OCI-LY7 (cell line): ENCODE data around the gene FAM187B. TPM values are rescaled to one million over a fixed set of nuclear protein-coding genes. Genes with fewer than 3 reads are reported as not detected.

ENCODE experiments used
- BruUV-seq: library from RNA; stranded (reverse); fragments of 400-500 nt; replicated peaks from 2 replicates; lab custom pipeline; 2021; lab: Mats Ljungman, UMichigan
- CTCF ChIA-PET: fragments of 300-600 bp; sonication (Branson Sonifier 250); formaldehyde crosslinking; loops from one replicate; lab custom pipeline; 2022; ENCODE audit warnings: antibody characterized with exemption; ENCODE audit not compliant: unreplicated experiment; lab: Charles Lee
- POLR2A ChIA-PET: fragments of 300-600 bp; sonication (Branson Sonifier 250); formaldehyde crosslinking; loops from one replicate; lab custom pipeline; 2022; ENCODE audit warnings: antibody characterized with exemption; lab: Charles Lee
- DNase-seq: peaks from one replicate; pipeline ENCODE4 v3.0.0-alpha.2; 2015; ENCODE audit warnings: low spot score
- H2AFZ ChIP-seq: fragments of 200-600 bp; sonication (generic), shearing (Covaris generic); 2 replicates; pipeline ENCODE4 v1.6.1; 2014; ENCODE audit warnings: mild to moderate bottlenecking, antibody characterized with exemption, low read length, moderate library complexity
- H3K27ac ChIP-seq: fragments of 200-600 bp; sonication (generic); 2 replicates; pipeline ENCODE4 v1.5.1; 2014; ENCODE audit warnings: mixed run types, low read depth, mild to moderate bottlenecking, moderate library complexity, low read length, inconsistent platforms; ENCODE audit not compliant: poor library complexity, severe bottlenecking
- H3K36me3 ChIP-seq: fragments of 200-600 bp; sonication (generic); 2 replicates; pipeline ENCODE4 v1.6.1; 2014; ENCODE audit warnings: mild to moderate bottlenecking, antibody characterized with exemption, low read length, moderate library complexity, mixed read lengths; ENCODE audit not compliant: insufficient read depth
- H3K4me1 ChIP-seq: fragments of 200-600 bp; sonication (generic); 2 replicates; pipeline ENCODE4 v1.5.1; 2014; ENCODE audit warnings: mild to moderate bottlenecking, low read length; ENCODE audit not compliant: insufficient read depth, poor library complexity, severe bottlenecking
- H3K4me2 ChIP-seq: fragments of 200-600 bp; sonication (generic); 2 replicates; pipeline ENCODE4 v1.6.1; 2014; ENCODE audit warnings: mild to moderate bottlenecking, low read length
- H3K4me3 ChIP-seq: fragments of 200-600 bp; sonication (generic); 2 replicates; pipeline ENCODE4 v1.5.1; 2014; ENCODE audit warnings: mild to moderate bottlenecking, low read depth, low read length; ENCODE audit not compliant: poor library complexity, severe bottlenecking
- H3K79me2 ChIP-seq: fragments of 200-600 bp; sonication (generic); 2 replicates; pipeline ENCODE4 v1.6.1; 2016; ENCODE audit warnings: low read depth, mild to moderate bottlenecking, low read length, moderate library complexity, mixed read lengths; ENCODE audit not compliant: insufficient read depth
- H3K9me2 ChIP-seq: fragments of 200-600 bp; sonication (generic); 2 replicates; pipeline ENCODE4 v1.6.1; 2016; ENCODE audit warnings: mild to moderate bottlenecking, low read length, mixed read lengths; ENCODE audit not compliant: insufficient read depth
- H3K9me3 ChIP-seq: fragments of 200-600 bp; sonication (generic); 2 replicates; pipeline ENCODE4 v1.6.1; 2014; ENCODE audit warnings: mild to moderate bottlenecking, mixed run types, low read length, mixed read lengths
- H4K20me1 ChIP-seq: fragments of 200-600 bp; sonication (generic); 2 replicates; pipeline ENCODE4 v1.6.1; 2014; ENCODE audit warnings: mild to moderate bottlenecking, antibody characterized with exemption, low read length, moderate library complexity, mixed read lengths; ENCODE audit not compliant: insufficient read depth
- EZH2phosphoT487 ChIP-seq: fragments of 200-600 bp; sonication (generic); IDR thresholded peaks from 2 replicates; pipeline ENCODE4 v1.6.1; 2018; ENCODE audit warnings: low read depth, borderline replicate concordance, mild to moderate bottlenecking, mixed run types, antibody characterized with exemption, low read length, moderate library complexity, mixed read lengths
- intact Hi-C: fragments of 100-400 bp; cut with micrococcal nuclease; formaldehyde crosslinking; loops from one replicate; pipeline ENCODE4 v1.10.0; 2022; ENCODE audit not compliant: unreplicated experiment
- total RNA-seq, 2 experiments: library from RNA; depleted of rRNA in 1 of 2; stranded (reverse); fragments of >200 nt in 1 of 2; shearing (Covaris generic) in 1 of 2; gene quantifications; 2 replicates each; pipeline ENCODE4 v1.2.3, GENCODE V29; 2014 to 2022
- TF ChIP-seq, protein P1 (sequence below): fragments of 200-600 bp; sonication (generic); conservative IDR thresholded peaks from 2 replicates; pipeline ENCODE4 v1.5.1; 2014; ENCODE audit warnings: mild to moderate bottlenecking, antibody characterized with exemption, low read length, moderate library complexity, mixed read lengths

FAM187B gene
- total RNA-seq, 2 experiments from 2014 or later: not detected

DNA sequence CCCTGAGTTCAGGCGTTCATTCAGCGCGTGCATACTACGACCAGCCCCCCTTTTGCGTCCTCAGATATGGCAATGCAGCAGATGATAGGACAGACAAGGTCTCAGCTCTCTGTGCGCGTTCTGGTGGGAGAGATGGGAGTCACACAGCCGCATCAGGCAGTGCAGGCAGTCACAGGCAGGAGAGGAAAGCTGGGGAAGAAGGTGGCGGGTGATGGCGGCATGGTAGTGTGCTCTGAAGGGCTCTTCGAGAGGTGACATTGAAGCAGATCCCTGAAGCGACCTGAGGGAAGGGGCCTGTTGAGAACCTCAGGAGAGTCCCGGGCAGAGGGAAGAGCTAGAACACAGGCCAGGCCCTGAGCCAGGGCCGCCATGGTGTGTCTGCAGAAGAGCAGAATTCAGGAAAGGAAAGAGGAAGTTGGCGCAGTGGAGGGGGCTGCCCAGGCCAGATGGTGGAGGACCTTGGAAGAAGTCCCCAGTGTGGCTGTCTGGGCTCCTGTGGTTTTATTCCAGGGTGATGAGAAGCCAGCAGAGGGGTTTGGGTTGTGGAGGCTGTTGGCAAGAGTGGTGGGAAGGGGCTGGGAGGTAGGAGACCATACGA lies 43.7 kb upstream of the FAM187B start:
- intact Hi-C loops: no loop called here
- BruUV-seq: no TSS peak
- Histone ChIP-seq H3K4me1 (peaks cover 16% of the 10 kb centered on the region), H3K36me3 (peaks cover 74% of the 10 kb centered on the region), H3K4me2 (no peak overlapping the region), H4K20me1 (no peaks in the 10 kb centered on the region), H3K9me3 (no peaks in the 10 kb centered on the region), H3K79me2 (peaks cover 6% of the 10 kb centered on the region; the same call in 1 of the 2 replicates), H3K27ac (no peak overlapping the region), H3K9me2 (no peaks in the 10 kb centered on the region), H3K4me3 (no peak overlapping the region), H2AFZ (no peak overlapping the region)
- DNase-seq: no peak
- ChIA-PET CTCF (no interaction called here), POLR2A (interaction anchor here (0.5 kb wide), 1 partner anchor 67 kb away, joined by 3 read pairs; no protein-coding TSS in a partner anchor)
- no peak for TF ChIP-seq EZH2phosphoT487
- TF ChIP-seq, protein P1, sequence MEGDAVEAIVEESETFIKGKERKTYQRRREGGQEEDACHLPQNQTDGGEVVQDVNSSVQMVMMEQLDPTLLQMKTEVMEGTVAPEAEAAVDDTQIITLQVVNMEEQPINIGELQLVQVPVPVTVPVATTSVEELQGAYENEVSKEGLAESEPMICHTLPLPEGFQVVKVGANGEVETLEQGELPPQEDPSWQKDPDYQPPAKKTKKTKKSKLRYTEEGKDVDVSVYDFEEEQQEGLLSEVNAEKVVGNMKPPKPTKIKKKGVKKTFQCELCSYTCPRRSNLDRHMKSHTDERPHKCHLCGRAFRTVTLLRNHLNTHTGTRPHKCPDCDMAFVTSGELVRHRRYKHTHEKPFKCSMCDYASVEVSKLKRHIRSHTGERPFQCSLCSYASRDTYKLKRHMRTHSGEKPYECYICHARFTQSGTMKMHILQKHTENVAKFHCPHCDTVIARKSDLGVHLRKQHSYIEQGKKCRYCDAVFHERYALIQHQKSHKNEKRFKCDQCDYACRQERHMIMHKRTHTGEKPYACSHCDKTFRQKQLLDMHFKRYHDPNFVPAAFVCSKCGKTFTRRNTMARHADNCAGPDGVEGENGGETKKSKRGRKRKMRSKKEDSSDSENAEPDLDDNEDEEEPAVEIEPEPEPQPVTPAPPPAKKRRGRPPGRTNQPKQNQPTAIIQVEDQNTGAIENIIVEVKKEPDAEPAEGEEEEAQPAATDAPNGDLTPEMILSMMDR: no peak

DNA sequence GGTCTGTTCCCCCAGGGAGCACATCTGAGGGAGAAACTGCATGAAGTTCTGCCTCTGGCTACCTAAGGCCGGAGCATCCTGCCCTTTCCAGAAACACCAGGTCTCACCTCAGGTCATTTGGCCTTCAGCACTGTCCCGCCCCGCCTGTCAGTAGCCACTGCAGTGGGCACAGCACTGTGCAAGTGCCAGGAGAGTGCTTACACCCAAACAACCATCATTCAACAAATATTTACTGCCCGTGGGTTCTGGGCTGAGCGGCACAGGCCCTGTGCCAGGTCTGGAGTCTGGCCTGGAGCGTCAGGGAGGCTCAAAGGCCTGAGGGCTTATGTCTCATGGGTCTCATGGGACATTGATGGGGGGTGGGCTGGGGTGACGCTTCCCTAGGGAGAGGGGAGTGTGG lies 43.0 kb upstream of the FAM187B start:
- no peak for DNase-seq
- H3K4me3 ChIP-seq: no peak overlapping the region
- no peaks in the 10 kb centered on the region for H3K9me3 ChIP-seq
- no peak overlapping the region for H3K27ac ChIP-seq
- no peak overlapping the region for H3K4me2 ChIP-seq
- H3K9me2 ChIP-seq: no peaks in the 10 kb centered on the region
- BruUV-seq: no TSS peak
- intact Hi-C loops: no loop called here
- H2AFZ ChIP-seq: no peak overlapping the region
- H3K79me2 ChIP-seq: peaks cover 9% of the 10 kb centered on the region; the same call in 1 of the 2 replicates
- no peaks in the 10 kb centered on the region for H4K20me1 ChIP-seq
- TF ChIP-seq, protein P1: no peak
- no peak for TF ChIP-seq EZH2phosphoT487
- ChIA-PET CTCF (no interaction called here), POLR2A (no interaction called here)
- peaks cover 23% of the 10 kb centered on the region for H3K4me1 ChIP-seq
- H3K36me3 ChIP-seq: peaks cover 69% of the 10 kb centered on the region

DNA sequence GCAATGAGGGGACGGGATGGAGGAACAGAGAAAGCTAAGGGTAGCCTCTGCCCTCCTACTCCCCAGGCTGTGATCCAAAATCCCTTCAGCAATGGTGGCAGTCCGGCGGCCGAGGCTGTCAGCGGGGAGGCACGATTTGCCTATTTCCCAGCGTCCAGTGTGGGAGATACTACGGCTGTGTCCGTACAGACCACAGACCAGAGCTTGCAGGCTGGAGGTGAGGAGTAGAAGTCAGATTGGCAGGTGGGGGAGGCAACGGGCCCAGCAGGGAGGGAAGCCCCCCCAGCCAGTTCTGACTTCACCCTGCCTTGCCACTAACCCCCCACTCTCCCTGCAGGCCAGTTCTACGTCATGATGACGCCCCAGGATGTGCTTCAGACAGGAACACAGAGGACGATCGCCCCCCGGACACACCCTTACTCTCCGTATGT lies 41.9 kb upstream of the FAM187B start:
- H3K9me3 ChIP-seq: no peaks in the 10 kb centered on the region
- BruUV-seq: TSS peak; percentile 39
- no peak for TF ChIP-seq EZH2phosphoT487
- TF ChIP-seq, protein P1: no peak
- peak overlapping the region; percentile 62 for H3K4me2 ChIP-seq
- intact Hi-C loops: no loop called here
- peaks cover 72% of the 10 kb centered on the region for H3K36me3 ChIP-seq
- ChIA-PET CTCF (no interaction called here), POLR2A (no interaction called here)
- H3K4me1 ChIP-seq: peaks cover 35% of the 10 kb centered on the region
- peaks cover 9% of the 10 kb centered on the region; the same call in 1 of the 2 replicates for H3K79me2 ChIP-seq
- no peaks in the 10 kb centered on the region for H4K20me1 ChIP-seq
- peak overlapping the region; percentile 75 for H3K4me3 ChIP-seq
- no peaks in the 10 kb centered on the region for H3K9me2 ChIP-seq
- H2AFZ ChIP-seq: no peak overlapping the region
- no peak for DNase-seq
- no peak overlapping the region for H3K27ac ChIP-seq
